ENCODE data around the gene TMEM143.
A peak's percentile ranks its signal among the peaks of the same experiment; 100 is the strongest.

The TMEM143 gene

GRCh38 chr19:48290771-48291488, 72.8 kb downstream of the TMEM143 start:
- peak; percentile 87 for DNase-seq

- peak; percentile 85 for DNase-seq
These were observed 73.4 kb downstream of the TMEM143 start for GRCh38 chr19:48290401-48290770.

- no peak for DNase-seq
These were observed 76.0 kb downstream of the TMEM143 start for GRCh38 chr19:48287748-48288147.

GRCh38 chr19:48284896-48285295, 78.8 kb downstream of the TMEM143 start:
- DNase-seq: no peak

DNA sequence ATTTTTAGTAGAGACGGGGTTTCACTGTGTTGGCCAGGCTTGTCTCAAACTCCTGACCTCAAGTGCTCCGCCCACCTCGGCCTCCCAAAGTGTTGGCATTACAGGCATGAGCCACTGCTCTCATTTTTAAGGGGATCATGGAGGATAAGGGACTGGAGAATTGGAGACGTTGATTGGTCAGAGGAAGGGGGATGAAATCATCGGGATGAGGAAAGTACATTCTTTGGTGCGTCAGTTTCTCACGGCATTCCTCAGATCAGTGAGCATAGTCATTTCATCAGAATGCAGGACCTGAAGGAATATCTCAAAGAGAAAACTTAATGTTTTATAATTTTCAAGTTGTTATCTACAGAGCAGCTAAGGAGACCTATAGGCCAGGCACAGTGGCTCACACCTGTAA, 79.8 kb downstream of the TMEM143 start:
- DNase-seq: no peak

All from NCI-H69 (cell line).